ENCODE measurements around the gene P2RX3.

DNA sequence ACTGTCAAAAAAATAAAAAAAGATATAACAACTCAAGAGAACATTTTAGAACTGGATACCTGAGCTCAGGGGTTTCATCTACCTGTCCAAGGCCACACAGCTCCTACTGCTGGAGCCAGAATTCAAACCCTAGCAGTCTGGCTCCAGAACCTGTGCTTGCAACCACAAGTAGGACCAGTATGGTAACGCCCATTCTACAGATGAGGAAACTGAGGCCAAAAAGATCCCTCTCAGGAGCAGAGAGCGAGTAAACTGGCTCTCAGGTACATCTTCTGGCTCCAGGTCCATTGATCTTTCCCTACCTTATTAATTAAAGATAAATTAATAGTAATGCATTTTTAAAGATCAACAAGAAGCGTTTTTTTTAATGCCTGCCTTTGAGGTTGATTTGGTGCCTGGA is 19.2 kb downstream of the P2RX3 start:
- TF ChIP-seq, protein P1, sequence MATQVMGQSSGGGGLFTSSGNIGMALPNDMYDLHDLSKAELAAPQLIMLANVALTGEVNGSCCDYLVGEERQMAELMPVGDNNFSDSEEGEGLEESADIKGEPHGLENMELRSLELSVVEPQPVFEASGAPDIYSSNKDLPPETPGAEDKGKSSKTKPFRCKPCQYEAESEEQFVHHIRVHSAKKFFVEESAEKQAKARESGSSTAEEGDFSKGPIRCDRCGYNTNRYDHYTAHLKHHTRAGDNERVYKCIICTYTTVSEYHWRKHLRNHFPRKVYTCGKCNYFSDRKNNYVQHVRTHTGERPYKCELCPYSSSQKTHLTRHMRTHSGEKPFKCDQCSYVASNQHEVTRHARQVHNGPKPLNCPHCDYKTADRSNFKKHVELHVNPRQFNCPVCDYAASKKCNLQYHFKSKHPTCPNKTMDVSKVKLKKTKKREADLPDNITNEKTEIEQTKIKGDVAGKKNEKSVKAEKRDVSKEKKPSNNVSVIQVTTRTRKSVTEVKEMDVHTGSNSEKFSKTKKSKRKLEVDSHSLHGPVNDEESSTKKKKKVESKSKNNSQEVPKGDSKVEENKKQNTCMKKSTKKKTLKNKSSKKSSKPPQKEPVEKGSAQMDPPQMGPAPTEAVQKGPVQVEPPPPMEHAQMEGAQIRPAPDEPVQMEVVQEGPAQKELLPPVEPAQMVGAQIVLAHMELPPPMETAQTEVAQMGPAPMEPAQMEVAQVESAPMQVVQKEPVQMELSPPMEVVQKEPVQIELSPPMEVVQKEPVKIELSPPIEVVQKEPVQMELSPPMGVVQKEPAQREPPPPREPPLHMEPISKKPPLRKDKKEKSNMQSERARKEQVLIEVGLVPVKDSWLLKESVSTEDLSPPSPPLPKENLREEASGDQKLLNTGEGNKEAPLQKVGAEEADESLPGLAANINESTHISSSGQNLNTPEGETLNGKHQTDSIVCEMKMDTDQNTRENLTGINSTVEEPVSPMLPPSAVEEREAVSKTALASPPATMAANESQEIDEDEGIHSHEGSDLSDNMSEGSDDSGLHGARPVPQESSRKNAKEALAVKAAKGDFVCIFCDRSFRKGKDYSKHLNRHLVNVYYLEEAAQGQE (IDR thresholded peaks at IDR 0.05; ENCODE audit: insufficient read depth in 1 of 2, low read depth in 2 of 2, low read length in 2 of 2) = no peak
- no peak for TF ChIP-seq SIN3A (IDR thresholded peaks at IDR 0.05; ENCODE audit: borderline replicate concordance, insufficient read depth, low read length)
- TF ChIP-seq TAF1 (IDR thresholded peaks at IDR 0.05; ENCODE audit: borderline replicate concordance, insufficient read depth, low read length) = no peak
- no peak for TF ChIP-seq POLR2AphosphoS5 (IDR thresholded peaks at IDR 0.05; ENCODE audit: low read depth, low read length)

Data from PFSK-1 (cell line).